HL-60 (cell line): Measurements from ENCODE around the gene RPH3AL.

Experiments
- POLR2AphosphoS5 ChIP-seq: IDR thresholded peaks from 2 replicates; pipeline ENCODE4 v1.6.1; 2012; ENCODE audit warnings: low read depth
- SPI1 ChIP-seq: IDR thresholded peaks from 2 replicates; pipeline ENCODE4 v1.6.1; 2012; ENCODE audit warnings: low read depth, mild to moderate bottlenecking, borderline replicate concordance
- TF ChIP-seq, protein P1 (sequence below): IDR thresholded peaks from one replicate; pipeline ENCODE4 v1.5.1; 2011; ENCODE audit warnings: low read length, control low read depth, inconsistent platforms; ENCODE audit not compliant: insufficient read depth
- TF ChIP-seq, protein P2 (sequence below): IDR thresholded peaks from 2 replicates; pipeline ENCODE4 v1.6.1; 2012; ENCODE audit warnings: low read depth; ENCODE audit not compliant: insufficient replicate concordance

GRCh38 chr17:288802-289356 lies 63.7 kb downstream of the RPH3AL start:
- TF ChIP-seq, protein P1, sequence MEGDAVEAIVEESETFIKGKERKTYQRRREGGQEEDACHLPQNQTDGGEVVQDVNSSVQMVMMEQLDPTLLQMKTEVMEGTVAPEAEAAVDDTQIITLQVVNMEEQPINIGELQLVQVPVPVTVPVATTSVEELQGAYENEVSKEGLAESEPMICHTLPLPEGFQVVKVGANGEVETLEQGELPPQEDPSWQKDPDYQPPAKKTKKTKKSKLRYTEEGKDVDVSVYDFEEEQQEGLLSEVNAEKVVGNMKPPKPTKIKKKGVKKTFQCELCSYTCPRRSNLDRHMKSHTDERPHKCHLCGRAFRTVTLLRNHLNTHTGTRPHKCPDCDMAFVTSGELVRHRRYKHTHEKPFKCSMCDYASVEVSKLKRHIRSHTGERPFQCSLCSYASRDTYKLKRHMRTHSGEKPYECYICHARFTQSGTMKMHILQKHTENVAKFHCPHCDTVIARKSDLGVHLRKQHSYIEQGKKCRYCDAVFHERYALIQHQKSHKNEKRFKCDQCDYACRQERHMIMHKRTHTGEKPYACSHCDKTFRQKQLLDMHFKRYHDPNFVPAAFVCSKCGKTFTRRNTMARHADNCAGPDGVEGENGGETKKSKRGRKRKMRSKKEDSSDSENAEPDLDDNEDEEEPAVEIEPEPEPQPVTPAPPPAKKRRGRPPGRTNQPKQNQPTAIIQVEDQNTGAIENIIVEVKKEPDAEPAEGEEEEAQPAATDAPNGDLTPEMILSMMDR = no peak
- TF ChIP-seq POLR2AphosphoS5 = no peak
- TF ChIP-seq, protein P2, sequence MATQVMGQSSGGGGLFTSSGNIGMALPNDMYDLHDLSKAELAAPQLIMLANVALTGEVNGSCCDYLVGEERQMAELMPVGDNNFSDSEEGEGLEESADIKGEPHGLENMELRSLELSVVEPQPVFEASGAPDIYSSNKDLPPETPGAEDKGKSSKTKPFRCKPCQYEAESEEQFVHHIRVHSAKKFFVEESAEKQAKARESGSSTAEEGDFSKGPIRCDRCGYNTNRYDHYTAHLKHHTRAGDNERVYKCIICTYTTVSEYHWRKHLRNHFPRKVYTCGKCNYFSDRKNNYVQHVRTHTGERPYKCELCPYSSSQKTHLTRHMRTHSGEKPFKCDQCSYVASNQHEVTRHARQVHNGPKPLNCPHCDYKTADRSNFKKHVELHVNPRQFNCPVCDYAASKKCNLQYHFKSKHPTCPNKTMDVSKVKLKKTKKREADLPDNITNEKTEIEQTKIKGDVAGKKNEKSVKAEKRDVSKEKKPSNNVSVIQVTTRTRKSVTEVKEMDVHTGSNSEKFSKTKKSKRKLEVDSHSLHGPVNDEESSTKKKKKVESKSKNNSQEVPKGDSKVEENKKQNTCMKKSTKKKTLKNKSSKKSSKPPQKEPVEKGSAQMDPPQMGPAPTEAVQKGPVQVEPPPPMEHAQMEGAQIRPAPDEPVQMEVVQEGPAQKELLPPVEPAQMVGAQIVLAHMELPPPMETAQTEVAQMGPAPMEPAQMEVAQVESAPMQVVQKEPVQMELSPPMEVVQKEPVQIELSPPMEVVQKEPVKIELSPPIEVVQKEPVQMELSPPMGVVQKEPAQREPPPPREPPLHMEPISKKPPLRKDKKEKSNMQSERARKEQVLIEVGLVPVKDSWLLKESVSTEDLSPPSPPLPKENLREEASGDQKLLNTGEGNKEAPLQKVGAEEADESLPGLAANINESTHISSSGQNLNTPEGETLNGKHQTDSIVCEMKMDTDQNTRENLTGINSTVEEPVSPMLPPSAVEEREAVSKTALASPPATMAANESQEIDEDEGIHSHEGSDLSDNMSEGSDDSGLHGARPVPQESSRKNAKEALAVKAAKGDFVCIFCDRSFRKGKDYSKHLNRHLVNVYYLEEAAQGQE = no peak
- no peak for TF ChIP-seq SPI1
